ENCODE results near the gene PRR20C. TPM values are rescaled to one million over a fixed set of nuclear protein-coding genes. Genes with fewer than 3 reads are reported as not detected.
"Not testable (repeated sequence)": the region's sequence is repeated elsewhere in the genome, so short reads cannot be mapped to it uniquely, and the experiment has no call there.

The PRR20C gene
- polyA plus RNA-seq, 1 donor (not counting 4 experiments of a cell fraction or from before 2014, with no cell fraction given), result not detected

GRCh38 chr13:57147188-57147587, 6.7 kb upstream of the PRR20C start, which contains the start of gene PRR20B:
Gene PRR20B, plus strand, starts transcription at chr13:57147488. Its CDS starts 387 bp downstream, at chr13:57147875.
- H3K9me1 ChIP-seq (ENCODE audit: control insufficient read depth, extremely low read depth, insufficient read depth, low read length); H3K9me3 ChIP-seq (ENCODE audit: control insufficient read depth, low read depth, low read length); H3K79me2 ChIP-seq (ENCODE audit: control insufficient read depth, insufficient read depth, low read length); DNase-seq (ENCODE audit: low read depth, low spot score); dilution Hi-C loops (cut with MboI; ENCODE audit: extremely low pct_ligation_motif_present, low sequenced_read_pairs); H3K9ac ChIP-seq (ENCODE audit: control insufficient read depth, extremely low read depth, insufficient read depth, low read length); H3K4me1 ChIP-seq (ENCODE audit: control insufficient read depth, extremely low read depth, insufficient read depth, low read length); H3K36me3 ChIP-seq (ENCODE audit: control insufficient read depth in 2 of 2, extremely low read depth in 1 of 2, insufficient read depth in 2 of 2, low read length in 2 of 2); H3K4me3 ChIP-seq (ENCODE audit: control insufficient read depth in 2 of 3, extremely low read depth in 1 of 3, insufficient read depth in 2 of 3, low read depth in 1 of 3, low read length in 3 of 3); H3K27me3 ChIP-seq (ENCODE audit: control insufficient read depth, extremely low read depth, insufficient read depth, low read length); FAIRE-seq; H2AFZ ChIP-seq (ENCODE audit: control insufficient read depth, low read length); H4K20me1 ChIP-seq (ENCODE audit: control insufficient read depth, extremely low read depth, insufficient read depth, low read length); H3K4me2 ChIP-seq (ENCODE audit: control insufficient read depth, extremely low read depth, insufficient read depth, low read depth, low read length); H3K27ac ChIP-seq (ENCODE audit: control insufficient read depth, insufficient read depth, low read length): not testable (repeated sequence)

GRCh38 chr13:57148106-57148505, 5.8 kb upstream of the PRR20C start:
- DNase-seq (ENCODE audit: low read depth, low spot score); H2AFZ ChIP-seq (ENCODE audit: control insufficient read depth, low read length); H3K79me2 ChIP-seq (ENCODE audit: control insufficient read depth, insufficient read depth, low read length); H3K27me3 ChIP-seq (ENCODE audit: control insufficient read depth, extremely low read depth, insufficient read depth, low read length); H4K20me1 ChIP-seq (ENCODE audit: control insufficient read depth, extremely low read depth, insufficient read depth, low read length); dilution Hi-C loops (cut with MboI; ENCODE audit: extremely low pct_ligation_motif_present, low sequenced_read_pairs); H3K4me2 ChIP-seq (ENCODE audit: control insufficient read depth, extremely low read depth, insufficient read depth, low read depth, low read length); H3K4me1 ChIP-seq (ENCODE audit: control insufficient read depth, extremely low read depth, insufficient read depth, low read length); H3K27ac ChIP-seq (ENCODE audit: control insufficient read depth, insufficient read depth, low read length); H3K36me3 ChIP-seq (ENCODE audit: control insufficient read depth in 2 of 2, extremely low read depth in 1 of 2, insufficient read depth in 2 of 2, low read length in 2 of 2); FAIRE-seq; H3K9me1 ChIP-seq (ENCODE audit: control insufficient read depth, extremely low read depth, insufficient read depth, low read length); H3K9ac ChIP-seq (ENCODE audit: control insufficient read depth, extremely low read depth, insufficient read depth, low read length); H3K4me3 ChIP-seq (ENCODE audit: control insufficient read depth in 2 of 3, extremely low read depth in 1 of 3, insufficient read depth in 2 of 3, low read depth in 1 of 3, low read length in 3 of 3); H3K9me3 ChIP-seq (ENCODE audit: control insufficient read depth, low read depth, low read length): not testable (repeated sequence)

- H3K9me3 ChIP-seq (ENCODE audit: control insufficient read depth, low read depth, low read length); H4K20me1 ChIP-seq (ENCODE audit: control insufficient read depth, extremely low read depth, insufficient read depth, low read length); H2AFZ ChIP-seq (ENCODE audit: control insufficient read depth, low read length); H3K27ac ChIP-seq (ENCODE audit: control insufficient read depth, insufficient read depth, low read length); dilution Hi-C loops (cut with MboI; ENCODE audit: extremely low pct_ligation_motif_present, low sequenced_read_pairs); H3K79me2 ChIP-seq (ENCODE audit: control insufficient read depth, insufficient read depth, low read length); DNase-seq (ENCODE audit: low read depth, low spot score); H3K9ac ChIP-seq (ENCODE audit: control insufficient read depth, extremely low read depth, insufficient read depth, low read length); H3K4me3 ChIP-seq (ENCODE audit: control insufficient read depth in 2 of 3, extremely low read depth in 1 of 3, insufficient read depth in 2 of 3, low read depth in 1 of 3, low read length in 3 of 3); H3K4me1 ChIP-seq (ENCODE audit: control insufficient read depth, extremely low read depth, insufficient read depth, low read length); H3K27me3 ChIP-seq (ENCODE audit: control insufficient read depth, extremely low read depth, insufficient read depth, low read length); H3K4me2 ChIP-seq (ENCODE audit: control insufficient read depth, extremely low read depth, insufficient read depth, low read depth, low read length); H3K36me3 ChIP-seq (ENCODE audit: control insufficient read depth in 2 of 2, extremely low read depth in 1 of 2, insufficient read depth in 2 of 2, low read length in 2 of 2); FAIRE-seq; H3K9me1 ChIP-seq (ENCODE audit: control insufficient read depth, extremely low read depth, insufficient read depth, low read length): not testable (repeated sequence)
Measured at GRCh38 chr13:57160332-57160731, 6.5 kb downstream of the PRR20C start, which contains the start of gene PRR20D. Gene PRR20D, plus strand, starts transcription at chr13:57160632. Its CDS starts 387 bp downstream, at chr13:57161019.

GRCh38 chr13:57166897-57167296, 13.0 kb downstream of the PRR20C start, which contains the start of gene PRR20E:
Gene PRR20E, plus strand, starts transcription at chr13:57167197. Its CDS starts 387 bp downstream, at chr13:57167584.
- H3K36me3 ChIP-seq (ENCODE audit: control insufficient read depth in 2 of 2, extremely low read depth in 1 of 2, insufficient read depth in 2 of 2, low read length in 2 of 2); H3K9ac ChIP-seq (ENCODE audit: control insufficient read depth, extremely low read depth, insufficient read depth, low read length); H3K79me2 ChIP-seq (ENCODE audit: control insufficient read depth, insufficient read depth, low read length); H2AFZ ChIP-seq (ENCODE audit: control insufficient read depth, low read length); H3K4me3 ChIP-seq (ENCODE audit: control insufficient read depth in 2 of 3, extremely low read depth in 1 of 3, insufficient read depth in 2 of 3, low read depth in 1 of 3, low read length in 3 of 3); H4K20me1 ChIP-seq (ENCODE audit: control insufficient read depth, extremely low read depth, insufficient read depth, low read length); H3K4me2 ChIP-seq (ENCODE audit: control insufficient read depth, extremely low read depth, insufficient read depth, low read depth, low read length); FAIRE-seq; DNase-seq (ENCODE audit: low read depth, low spot score); H3K27ac ChIP-seq (ENCODE audit: control insufficient read depth, insufficient read depth, low read length); H3K9me1 ChIP-seq (ENCODE audit: control insufficient read depth, extremely low read depth, insufficient read depth, low read length); H3K9me3 ChIP-seq (ENCODE audit: control insufficient read depth, low read depth, low read length); H3K27me3 ChIP-seq (ENCODE audit: control insufficient read depth, extremely low read depth, insufficient read depth, low read length); H3K4me1 ChIP-seq (ENCODE audit: control insufficient read depth, extremely low read depth, insufficient read depth, low read length); dilution Hi-C loops (cut with MboI; ENCODE audit: extremely low pct_ligation_motif_present, low sequenced_read_pairs): not testable (repeated sequence)
